Hematopoietic multipotent progenitor cell treated with erythropoietin and hydrocortisone succinate and interleukin-3 and kit ligand, for 8 days (in vitro differentiated cells): ENCODE results near the gene FSD1L.
"Not testable (repeated sequence)": the region's sequence is repeated elsewhere in the genome, so short reads cannot be mapped to it uniquely, and the experiment has no call there.

ENCODE experiments used
- DNase-seq: peaks from one replicate; pipeline ENCODE4 v3.0.0-alpha.2; 2015

Gene FSD1L

DNA sequence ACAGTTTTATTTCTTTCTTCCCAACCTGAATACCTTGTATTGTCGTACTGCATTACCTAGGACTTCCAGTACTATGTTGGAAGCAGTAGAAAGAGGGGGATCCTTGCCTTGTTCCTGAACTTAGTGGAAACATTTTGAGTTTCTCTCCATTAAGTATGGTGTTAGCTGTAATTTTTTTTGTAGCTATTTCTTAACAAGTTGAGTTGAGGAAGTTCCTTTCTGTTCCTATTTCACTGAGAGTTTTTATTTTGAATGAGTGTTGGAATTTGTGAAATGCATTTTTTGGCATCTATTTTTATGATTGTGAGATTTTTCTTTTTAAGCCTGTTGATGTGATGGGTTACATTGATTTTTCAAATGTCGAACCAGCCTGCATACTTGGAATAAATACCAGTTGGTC lies 49.0 kb downstream of the FSD1L start:
- DNase-seq, result no peak

DNA sequence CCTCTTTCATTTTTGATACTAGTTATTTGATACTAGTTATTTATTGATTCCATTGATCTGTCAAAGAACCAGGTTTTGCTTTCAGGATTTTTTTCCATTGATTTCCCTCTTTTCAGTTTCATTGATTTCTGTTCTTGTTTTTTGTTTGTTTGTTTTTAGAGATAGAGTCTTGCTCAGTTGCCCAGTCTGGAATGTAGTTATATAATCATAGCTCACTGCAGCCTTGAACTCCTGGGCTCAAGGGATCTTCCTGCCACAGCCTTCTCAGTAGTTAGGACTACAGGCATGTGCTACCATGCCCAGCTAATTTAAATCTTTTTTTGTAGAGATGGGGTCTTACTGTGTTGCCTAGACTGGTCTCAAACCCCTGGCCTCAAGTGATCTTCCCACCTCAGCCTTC lies 49.9 kb downstream of the FSD1L start:
- DNase-seq, result no peak

DNA sequence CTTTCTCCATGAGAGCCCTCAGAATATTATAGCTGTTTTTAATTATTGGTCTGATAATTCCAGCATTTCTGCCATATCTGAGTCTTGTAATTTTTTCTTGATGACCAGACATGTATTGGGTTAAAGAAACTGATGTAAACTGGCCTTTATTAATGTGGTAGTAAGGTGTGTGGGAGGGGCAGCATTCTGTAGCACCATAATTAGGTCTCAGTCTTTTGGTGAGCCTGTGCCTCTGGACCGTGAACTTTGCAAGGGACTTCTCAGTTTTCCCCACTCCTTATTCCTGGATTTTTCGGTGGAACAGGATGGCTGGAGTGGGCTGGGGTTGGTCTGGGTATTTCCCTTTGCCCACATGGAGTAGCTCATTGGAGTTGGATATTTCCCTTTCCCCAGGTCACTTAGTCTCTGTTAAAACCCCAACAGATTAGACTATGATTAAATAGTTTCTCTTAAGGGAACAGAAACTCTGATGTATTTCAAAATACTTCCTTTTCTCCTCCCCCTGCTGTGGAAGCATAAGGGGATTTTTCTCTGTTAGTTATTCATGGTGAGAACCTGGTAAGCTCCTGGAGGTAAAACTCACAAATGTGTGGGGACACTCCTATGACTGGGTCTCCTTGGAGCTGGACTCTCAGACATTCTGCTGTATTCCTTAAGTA lies 52.4 kb downstream of the FSD1L start:
- DNase-seq, result no peak

DNA sequence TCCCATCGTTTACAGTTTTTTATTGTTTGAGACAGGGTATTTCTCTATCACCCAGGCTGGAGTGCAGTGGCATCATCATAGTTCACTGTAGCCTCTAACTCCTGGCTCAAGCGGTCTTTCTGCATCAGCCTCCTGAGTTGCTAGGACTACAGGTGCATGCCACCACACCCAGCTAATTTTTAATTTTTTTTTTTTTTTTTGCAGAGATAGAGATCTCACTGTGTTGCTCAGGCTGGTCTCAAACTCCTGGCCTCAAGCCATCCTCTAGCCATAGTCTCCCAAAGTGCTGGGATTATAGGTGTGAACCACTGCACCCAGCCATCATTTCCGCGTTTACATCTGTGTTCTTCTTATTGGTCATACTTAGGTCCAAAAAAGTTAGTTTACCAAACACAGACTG lies 53.6 kb downstream of the FSD1L start:
- DNase-seq, result no peak

DNA sequence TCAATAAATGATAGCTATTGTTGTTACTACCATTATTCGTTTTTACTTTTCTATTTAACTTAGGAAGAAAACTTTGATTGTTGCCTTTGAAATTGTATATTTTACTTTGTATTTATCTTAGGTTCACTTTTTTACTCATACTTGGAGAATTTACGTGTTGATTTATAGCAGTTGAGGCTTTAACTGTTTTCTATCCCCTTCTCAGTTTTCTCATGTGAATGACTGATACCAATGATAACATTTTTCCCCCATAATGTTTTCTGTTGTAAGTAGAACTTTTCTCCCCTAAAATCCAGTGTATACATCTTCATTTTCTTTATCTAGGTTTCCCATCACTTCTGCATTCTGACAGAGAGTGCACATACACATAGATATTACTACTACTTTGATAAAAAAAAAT lies 54.4 kb downstream of the FSD1L start:
- DNase-seq, result no peak

DNA sequence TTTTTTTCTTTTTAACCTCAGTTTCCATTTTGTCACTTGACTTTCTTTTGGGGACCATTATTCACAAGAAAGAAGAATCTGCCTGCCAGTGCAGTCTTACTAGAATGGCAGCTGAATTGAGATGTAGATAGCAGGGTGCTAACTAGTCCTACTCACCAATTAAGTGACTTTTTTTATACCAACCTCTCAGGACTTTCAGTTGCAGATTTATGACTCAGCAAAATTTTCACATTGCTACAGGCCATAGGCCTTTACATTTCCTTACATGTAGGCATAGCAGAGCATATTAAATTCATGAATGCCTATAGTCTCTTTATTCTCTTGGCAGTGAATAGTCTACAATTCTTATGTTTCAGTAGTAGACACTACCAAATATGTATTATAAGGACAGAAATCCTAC lies 56.0 kb downstream of the FSD1L start:
- DNase-seq, result peak; percentile 3

DNA sequence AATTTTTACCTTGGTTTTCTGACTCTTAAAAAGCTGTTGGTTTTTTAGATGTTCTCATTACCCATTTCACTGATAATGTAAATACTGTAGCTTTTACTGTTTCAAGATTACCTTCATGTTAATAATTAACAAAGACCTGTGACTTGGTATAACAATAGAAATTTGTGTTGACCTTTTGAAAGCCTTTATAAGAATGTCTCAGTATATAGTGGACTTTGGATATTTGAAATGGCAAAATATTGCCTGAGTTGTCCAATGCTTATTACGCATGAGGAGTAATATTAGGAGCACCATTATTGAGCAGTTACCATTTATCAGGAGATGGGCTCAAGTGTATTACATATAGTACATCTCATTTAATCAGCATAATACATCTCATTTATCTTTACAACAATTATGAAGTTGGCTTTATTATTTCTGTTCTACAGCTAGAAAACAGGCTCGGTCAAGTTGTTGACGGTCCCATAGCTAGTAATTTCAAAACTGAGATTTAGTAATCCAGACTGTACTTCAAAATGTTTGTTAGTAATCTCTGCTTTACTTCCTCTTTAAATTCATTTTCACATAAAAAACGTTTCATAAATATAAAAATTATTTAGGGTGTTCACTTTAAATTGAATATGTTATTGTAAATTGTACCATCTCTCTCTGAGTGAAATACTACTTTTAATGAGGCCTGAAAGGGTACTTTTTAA lies 59.4 kb downstream of the FSD1L start:
- DNase-seq, result no peak

DNA sequence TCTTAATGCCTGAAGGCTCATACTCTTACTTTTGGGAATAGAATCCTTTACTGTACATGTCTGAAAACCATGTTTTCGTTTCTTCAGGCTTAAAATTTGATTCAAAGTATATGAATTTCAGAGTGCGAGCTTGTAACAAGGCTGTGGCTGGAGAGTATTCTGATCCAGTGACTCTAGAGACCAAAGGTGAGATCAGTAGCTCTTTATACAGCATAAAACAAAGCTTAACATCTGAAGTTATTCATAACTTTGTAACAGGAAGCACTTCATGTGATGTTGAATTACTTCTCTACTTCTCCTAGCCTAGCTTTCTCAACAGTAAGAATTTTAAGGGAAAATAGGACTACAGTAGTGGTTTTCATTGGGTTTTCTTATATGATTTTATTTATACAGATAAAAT lies 60.7 kb downstream of the FSD1L start:
- no peak for DNase-seq

DNA sequence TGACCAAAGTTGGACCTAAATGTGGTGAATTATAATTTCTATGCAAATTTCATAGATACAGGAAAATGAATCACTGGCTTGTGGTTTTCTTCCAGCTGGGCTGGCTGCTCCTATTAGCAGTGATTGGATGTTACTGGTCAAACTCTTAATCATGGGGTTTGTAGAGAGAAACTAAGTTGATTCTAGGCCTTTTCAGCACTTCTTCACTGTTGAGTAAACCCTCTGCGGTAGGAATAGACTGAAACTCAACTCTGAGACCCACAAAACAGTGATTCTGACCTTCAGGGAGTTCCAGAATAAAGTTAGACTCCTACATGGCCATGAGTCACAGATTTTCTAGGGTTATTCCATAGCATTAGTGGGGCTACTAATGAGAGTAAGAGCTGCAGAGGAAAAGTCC lies 62.2 kb downstream of the FSD1L start:
- DNase-seq, result no peak

DNA sequence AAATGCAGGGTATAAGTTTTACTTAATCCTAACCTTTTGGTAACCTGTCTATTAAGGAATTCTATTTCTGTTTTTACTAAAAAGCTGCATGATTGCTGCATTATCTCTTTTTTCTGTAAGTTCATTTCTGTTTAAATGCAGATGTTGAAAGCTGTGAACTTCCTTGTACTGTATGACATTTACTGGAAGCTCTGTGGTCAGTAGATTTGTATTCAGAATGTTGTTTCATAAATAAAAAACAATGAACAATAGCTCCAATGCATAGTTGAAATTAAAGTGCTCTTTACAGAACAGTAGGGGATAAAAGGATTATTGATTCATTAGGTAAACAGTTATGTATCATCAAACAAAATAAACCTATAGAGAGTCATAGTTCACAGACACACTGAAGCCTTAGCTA lies 63.6 kb downstream of the FSD1L start:
- DNase-seq, result no peak

DNA sequence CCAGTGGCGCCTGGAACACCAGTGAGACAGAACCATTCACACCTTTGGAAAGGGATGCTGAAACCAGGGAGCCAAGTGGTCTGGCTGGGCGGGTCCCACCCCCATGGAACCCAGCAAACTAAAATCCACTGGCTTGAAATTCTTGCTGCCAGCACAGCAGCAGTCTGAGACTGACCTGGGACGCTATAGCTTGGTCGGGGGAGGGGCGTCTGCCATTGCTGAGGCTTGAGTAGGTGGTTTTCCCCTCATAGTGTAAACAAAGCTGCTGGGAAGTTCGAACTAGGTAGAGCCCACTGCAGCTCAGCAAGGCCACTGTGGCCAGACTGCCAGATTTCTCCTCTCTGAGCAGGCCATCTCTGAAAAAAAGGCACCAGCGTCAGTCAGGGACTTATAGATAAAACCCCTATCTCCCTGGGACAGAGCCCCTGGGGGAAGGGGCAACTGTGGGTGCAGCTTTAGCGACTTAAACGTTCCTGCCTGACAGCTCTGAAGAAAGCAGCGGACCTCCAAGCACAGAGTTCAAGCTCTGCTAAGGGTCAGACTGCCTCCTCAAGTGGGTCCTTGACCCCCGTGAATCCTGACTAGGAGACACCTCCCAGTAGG lies 68.1 kb downstream of the FSD1L start:
- no peak for DNase-seq

DNA sequence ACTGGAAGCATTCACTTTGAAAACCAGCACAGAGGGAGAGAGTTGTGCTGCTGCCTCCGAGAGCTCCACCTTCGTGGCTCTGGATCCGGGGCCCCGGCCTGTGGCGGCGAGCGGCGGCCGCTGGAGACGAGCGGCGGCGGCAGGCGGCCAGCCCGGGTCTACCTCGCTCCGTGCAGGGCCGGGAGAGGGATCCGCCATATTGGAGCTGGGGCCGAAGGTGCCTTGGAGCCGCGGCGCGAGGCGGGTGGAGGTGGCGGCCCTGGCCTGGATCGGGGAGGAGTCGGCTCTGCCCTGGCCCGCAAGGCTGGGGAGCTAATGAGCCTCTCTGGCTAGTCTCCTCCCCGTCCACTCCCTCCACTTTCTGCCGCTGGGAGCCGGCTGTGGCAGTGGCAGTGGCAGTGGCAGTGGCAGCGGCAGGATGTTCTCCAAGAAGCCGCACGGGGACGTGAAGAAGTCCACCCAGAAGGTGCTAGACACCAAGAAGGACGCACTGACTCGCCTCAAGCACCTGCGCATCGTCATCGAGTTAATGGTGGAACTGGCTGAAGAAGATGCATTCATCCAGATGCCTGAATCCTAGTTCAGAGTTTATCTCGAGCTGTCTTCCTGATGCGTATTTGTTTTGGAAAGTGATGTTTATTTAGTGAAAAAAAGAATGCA lies 72.0 kb downstream of the FSD1L start:
- not testable (repeated sequence) for DNase-seq

DNA sequence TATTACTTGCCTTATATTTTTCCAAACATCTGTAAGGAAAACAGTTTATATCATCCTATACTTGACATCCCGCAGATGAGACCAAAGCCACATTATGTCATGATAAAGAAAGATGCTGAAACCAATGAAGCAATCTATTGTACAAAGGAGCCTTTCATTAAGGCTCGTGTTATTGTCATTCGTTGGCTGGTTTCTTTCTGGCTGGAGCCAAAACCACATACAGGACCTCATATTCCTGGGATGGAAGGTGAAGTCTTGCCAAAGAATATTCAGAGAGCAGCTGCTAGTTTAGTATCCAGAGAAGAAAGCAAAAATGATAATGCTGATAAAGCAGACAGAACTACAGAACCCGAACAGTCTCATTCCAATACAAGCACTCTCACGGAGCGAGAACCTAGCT lies 73.2 kb downstream of the FSD1L start:
- not testable (repeated sequence) for DNase-seq

DNA sequence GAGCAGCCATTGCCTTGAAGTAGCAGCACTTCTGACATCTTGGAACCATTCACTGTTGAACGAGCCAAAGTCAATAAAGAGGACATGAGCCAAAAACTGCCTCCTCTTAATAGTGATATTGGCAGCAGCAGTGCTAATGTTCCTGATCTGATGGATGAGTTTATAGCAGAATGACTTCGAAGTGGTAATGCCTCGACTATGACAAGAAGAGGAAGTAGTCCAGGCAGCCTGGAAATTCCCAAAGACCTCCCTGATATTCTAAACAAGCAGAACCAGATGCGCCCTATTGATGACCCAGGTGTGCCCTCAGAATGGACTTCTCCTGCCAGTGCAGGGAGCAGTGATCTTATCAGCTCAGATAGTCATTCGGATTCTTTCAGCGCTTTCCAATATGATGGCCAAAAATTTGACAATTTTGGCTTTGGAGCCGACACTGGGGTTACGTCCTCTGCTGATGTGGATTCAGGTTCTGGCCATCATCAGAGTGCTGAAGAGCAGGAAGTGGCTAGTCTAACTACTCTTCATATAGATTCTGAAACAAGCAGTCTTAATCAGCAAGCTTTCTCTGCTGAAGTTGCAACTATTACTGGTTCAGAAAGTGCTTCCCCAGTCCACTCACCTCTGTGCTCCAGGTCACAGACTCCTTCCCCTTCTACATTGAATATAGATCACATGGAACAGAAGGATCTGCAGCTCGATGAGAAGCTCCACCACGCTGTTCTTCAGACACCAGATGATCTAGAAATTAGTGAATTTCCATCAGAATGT lies 75.0 kb downstream of the FSD1L start:
- DNase-seq, result not testable (repeated sequence)

DNA sequence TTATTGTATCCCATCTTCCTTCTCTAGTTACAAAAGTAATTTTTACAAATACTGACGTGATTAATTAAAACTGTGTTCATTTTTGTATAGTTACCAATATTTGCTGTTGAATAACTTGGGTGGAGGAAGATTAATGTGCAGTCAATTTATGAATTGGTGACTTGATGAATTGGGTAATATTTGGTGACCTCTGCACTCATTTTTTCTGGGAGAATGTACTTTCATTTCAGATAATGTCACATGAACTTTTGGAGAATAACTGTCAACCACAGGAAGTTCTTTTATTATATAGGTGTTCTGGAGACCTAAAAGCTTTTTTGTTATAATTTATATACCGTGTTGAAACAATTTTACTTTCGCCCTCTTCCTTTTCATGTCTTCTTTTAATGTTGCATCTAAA lies 83.7 kb downstream of the FSD1L start:
- DNase-seq, result no peak

DNA sequence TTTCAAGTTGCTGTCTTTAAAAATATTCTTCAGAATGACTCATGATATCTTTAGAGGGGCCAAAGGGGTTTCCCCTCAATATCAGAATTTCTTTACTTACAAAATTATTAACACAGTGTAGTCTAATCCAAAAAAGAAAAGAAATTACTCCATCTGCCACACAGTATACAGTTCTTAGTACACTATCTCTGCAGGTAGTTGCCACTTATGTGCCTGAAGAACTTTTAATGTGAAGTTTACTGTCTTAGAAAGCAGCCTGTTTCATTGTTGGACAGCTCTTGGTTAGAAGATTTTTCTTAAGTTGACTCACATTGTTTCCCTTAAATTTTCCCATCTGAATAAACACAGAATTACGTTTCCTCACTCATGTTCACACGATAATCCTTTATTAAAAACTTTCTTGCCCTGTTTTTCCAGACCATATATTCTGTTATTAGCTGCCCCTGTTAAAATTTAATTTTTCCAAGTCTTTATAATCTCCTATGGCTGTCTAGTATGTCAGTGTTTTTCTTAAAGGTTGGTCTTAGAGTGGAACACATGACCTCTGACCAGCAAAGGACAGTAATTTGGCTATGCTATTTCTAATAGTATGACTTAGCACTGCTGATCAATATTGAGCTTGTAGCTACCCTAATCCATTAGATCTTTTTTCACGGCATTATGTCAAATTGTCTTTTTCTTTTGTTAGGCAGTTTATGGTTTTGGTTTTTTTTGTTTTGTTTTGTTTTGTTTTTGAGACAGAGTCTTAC lies 88.3 kb downstream of the FSD1L start:
- DNase-seq, result no peak

DNA sequence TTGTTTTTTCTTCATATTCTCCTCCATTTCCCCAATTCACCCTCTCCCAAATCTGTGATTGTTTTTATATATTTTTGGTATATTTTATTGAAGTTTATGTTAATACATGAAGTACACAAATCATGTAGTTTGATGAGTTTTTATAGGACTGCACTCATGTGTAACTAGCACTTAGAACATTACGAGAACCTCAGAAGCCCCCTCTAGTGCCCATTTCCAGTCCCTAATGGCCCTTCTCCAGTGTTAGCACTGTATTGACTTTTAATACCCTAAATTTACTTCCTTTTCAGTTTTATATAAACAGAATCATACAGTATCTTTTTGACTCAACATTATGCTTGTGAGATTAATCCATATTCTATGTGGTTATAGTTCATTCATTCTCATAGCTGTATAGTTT lies 91.6 kb downstream of the FSD1L start:
- peak; percentile 25 for DNase-seq

DNA sequence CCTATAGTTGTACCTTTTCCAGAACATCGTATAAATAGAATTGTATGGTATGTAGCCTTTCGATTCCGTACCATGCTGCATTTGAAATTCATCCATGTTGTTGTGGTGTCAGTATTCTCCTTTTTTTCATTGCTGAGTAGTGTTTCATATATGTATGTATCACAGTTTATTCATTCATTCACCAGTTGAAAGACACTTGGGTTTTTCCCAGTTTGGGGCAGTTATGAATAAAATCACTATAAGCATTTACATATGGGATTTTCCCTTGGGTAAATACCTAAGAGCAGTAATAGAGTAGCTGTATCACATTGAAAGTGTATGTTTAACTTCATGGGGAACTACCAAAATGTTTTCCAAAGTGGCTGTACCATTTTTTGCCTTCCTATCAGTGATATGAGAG lies 94.0 kb downstream of the FSD1L start:
- no peak for DNase-seq

DNA sequence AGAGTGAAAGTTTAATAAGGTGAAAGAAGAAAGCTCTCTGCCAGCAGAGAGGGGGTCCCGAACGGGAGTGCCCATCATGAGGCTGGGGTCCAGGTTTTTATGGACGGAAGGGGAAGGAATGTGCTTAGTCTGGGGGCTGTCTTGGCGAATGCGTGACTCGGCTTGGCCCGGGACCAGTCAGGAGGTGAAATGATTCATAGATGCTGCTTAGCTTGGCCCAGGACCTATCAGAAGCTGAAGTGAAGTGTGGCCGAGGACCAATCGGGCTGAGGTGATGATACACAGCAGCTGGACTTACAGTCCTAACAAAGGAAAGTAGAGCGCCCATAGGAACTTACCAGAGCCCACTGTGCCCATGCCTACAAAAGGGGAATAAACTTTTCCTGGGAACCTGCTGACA lies 106.2 kb downstream of the FSD1L start:
- DNase-seq, result no peak

DNA sequence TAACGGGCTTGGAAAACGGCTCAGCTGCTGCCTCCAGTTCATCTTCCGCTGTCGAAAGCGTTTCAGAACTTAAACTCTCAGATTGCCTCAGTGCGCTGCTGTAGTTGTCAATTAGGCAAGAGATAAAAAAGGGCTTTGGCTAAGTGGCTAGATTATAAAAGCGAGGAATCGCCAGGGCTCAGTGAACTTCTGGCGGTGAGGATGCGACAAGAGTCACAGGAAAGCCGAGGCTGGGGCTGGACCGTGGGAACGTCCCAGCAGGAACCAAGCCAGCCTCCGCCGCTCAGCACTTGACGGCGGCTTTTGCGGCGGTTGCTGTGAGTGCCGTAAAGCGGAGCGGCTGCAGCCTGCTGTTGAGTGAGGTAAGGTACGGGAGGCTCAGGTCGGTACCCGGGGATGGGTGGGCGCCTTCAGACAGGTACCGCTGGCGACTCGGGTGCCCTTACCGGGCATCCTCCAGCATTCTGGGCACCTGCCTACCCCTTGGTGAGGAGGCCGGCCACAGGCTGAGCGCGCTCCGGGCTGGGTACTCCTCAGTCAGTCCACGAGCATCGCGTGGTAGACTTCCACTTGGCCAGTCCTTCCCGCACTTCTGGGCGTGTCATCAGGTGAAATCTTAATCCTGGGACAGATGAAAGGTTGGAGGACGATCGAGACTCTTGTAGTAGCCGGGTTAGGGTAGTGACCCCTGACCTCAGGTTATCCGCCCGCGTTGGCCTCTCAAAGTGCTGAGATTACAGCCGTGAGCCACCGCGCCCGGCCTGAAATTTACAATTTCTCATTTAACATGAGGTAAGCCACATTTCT lies 110.2 kb downstream of the FSD1L start, which contains the start of gene FKTN:
FKTN (plus strand) TSS at position 328 of the 807 bp plus-strand sequence. CDS start 16,902 bp downstream, outside the sequence.
- peak; percentile 83 for DNase-seq

DNA sequence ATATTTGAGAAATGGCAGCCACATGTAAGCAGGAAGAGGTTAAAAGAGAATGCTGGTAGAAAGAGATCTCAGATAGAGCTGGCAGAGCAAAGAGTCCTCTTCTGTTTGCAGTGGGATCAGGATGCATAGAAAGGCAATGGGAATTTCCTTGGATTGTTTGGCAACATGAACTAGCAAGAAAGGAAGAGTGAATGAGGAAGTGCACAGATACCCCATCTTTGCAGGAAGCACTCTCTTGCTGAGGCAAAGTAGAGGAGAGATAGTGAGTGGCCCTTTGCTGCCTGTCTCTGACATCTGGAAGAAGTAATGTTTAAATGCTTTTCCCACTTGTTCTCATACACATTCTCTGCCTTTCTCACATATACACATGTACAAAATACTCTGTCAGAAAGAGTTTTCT lies 124.6 kb downstream of the FSD1L start:
- no peak for DNase-seq
